ENCODE results near the gene MT1H.

Gene MT1H

GRCh38 chr16:56635441-56635967 is 34.1 kb upstream of the MT1H start:
- no peak for DNase-seq (ENCODE audit: extremely low read depth in 1 of 2, low read depth in 1 of 2)

- DNase-seq (ENCODE audit: extremely low read depth in 1 of 2, low read depth in 1 of 2), result no peak
Observed at GRCh38 chr16:56636616-56637413, 32.8 kb upstream of the MT1H start.

- no peak for DNase-seq (ENCODE audit: extremely low read depth in 1 of 2, low read depth in 1 of 2)
Observed at GRCh38 chr16:56637814-56638750, 31.5 kb upstream of the MT1H start, which contains the start of gene MT1A. TSS of gene MT1A (plus strand) at chr16:56638666. CDS start at chr16:56638739, 73 bp downstream.

GRCh38 chr16:56639045-56639444 is 30.6 kb upstream of the MT1H start:
- DNase-seq (ENCODE audit: extremely low read depth in 1 of 2, low read depth in 1 of 2), result no peak

- DNase-seq (ENCODE audit: extremely low read depth in 1 of 2, low read depth in 1 of 2), result no peak
Observed at GRCh38 chr16:56640076-56640475, 29.5 kb upstream of the MT1H start.

GRCh38 chr16:56641166-56641565 is 28.4 kb upstream of the MT1H start:
- no peak for DNase-seq (ENCODE audit: extremely low read depth in 1 of 2, low read depth in 1 of 2)

- DNase-seq (ENCODE audit: extremely low read depth in 1 of 2, low read depth in 1 of 2), result peak; percentile 42 to 57
Observed at GRCh38 chr16:56643080-56643778, 26.4 kb upstream of the MT1H start.

- DNase-seq (ENCODE audit: extremely low read depth in 1 of 2, low read depth in 1 of 2), result no peak
Observed at GRCh38 chr16:56643833-56644232, 25.8 kb upstream of the MT1H start.

GRCh38 chr16:56645311-56645710 is 24.3 kb upstream of the MT1H start:
- no peak for DNase-seq (ENCODE audit: extremely low read depth in 1 of 2, low read depth in 1 of 2)

- DNase-seq (ENCODE audit: extremely low read depth in 1 of 2, low read depth in 1 of 2), result no peak
Observed at GRCh38 chr16:56645838-56646237, 23.8 kb upstream of the MT1H start.

GRCh38 chr16:56647641-56648431 is 21.8 kb upstream of the MT1H start:
- DNase-seq (ENCODE audit: extremely low read depth in 1 of 2, low read depth in 1 of 2), result no peak

- no peak for DNase-seq (ENCODE audit: extremely low read depth in 1 of 2, low read depth in 1 of 2)
Observed at GRCh38 chr16:56649271-56649670, 20.3 kb upstream of the MT1H start.

- DNase-seq (ENCODE audit: extremely low read depth in 1 of 2, low read depth in 1 of 2), result no peak
Observed at GRCh38 chr16:56649820-56650219, 19.8 kb upstream of the MT1H start.

- no peak for DNase-seq (ENCODE audit: extremely low read depth in 1 of 2, low read depth in 1 of 2)
Observed at GRCh38 chr16:56651586-56651985, 18.0 kb upstream of the MT1H start, which contains the start of gene MT1B. TSS of gene MT1B (plus strand) at chr16:56651886. CDS start at chr16:56651954, 68 bp downstream.

GRCh38 chr16:56652600-56652999 is 17.0 kb upstream of the MT1H start:
- DNase-seq (ENCODE audit: extremely low read depth in 1 of 2, low read depth in 1 of 2), result no peak

GRCh38 chr16:56653218-56653617 is 16.4 kb upstream of the MT1H start:
- no peak for DNase-seq (ENCODE audit: extremely low read depth in 1 of 2, low read depth in 1 of 2)

GRCh38 chr16:56657555-56658326 is 11.9 kb upstream of the MT1H start, which contains the start of gene MT1F:
TSS of gene MT1F (plus strand) at chr16:56657959. CDS start at chr16:56658059, 100 bp downstream.
- DNase-seq (ENCODE audit: extremely low read depth in 1 of 2, low read depth in 1 of 2), result peak; percentile 24 to 62

GRCh38 chr16:56658327-56658875 is 11.2 kb upstream of the MT1H start:
- DNase-seq (ENCODE audit: extremely low read depth in 1 of 2, low read depth in 1 of 2), result no peak
